Dedifferentiated amniotic fluid mesenchymal stem cell (primary cell): ENCODE data around the gene NPNT.
A peak's percentile ranks its signal among the peaks of the same experiment; 100 is the strongest.

Experiments
- DNase-seq: peaks from one replicate; pipeline ENCODE4 v3.0.0-alpha.2; 2016; ENCODE audit errors: extremely low spot score

NPNT gene

GRCh38 chr4:105969575-105969974 lies 74.3 kb downstream of the NPNT start:
- no peak for DNase-seq

- DNase-seq: no peak
These were observed 75.1 kb downstream of the NPNT start for GRCh38 chr4:105970371-105970770.

GRCh38 chr4:105971036-105971435 lies 75.8 kb downstream of the NPNT start:
- no peak for DNase-seq

- no peak for DNase-seq
These were observed 77.8 kb downstream of the NPNT start for GRCh38 chr4:105972946-105973621.

GRCh38 chr4:105976915-105977314 lies 81.6 kb downstream of the NPNT start:
- DNase-seq: no peak

- DNase-seq: peak; percentile 41
These were observed 83.5 kb downstream of the NPNT start for GRCh38 chr4:105978684-105979296.

- no peak for DNase-seq
These were observed 84.2 kb downstream of the NPNT start for GRCh38 chr4:105979506-105979905.

GRCh38 chr4:105988671-105989070 lies 93.4 kb downstream of the NPNT start:
- no peak for DNase-seq

- DNase-seq: no peak
These were observed 94.4 kb downstream of the NPNT start for GRCh38 chr4:105989485-105990242.

- no peak for DNase-seq
These were observed 95.7 kb downstream of the NPNT start for GRCh38 chr4:105990933-105991332.

GRCh38 chr4:105991726-105992125 lies 96.5 kb downstream of the NPNT start:
- DNase-seq: no peak

GRCh38 chr4:105992641-105993305 lies 97.5 kb downstream of the NPNT start:
- DNase-seq: no peak

- no peak for DNase-seq
These were observed 98.8 kb downstream of the NPNT start for GRCh38 chr4:105994061-105994460.

- no peak for DNase-seq
These were observed 99.7 kb downstream of the NPNT start for GRCh38 chr4:105994841-105995501.

GRCh38 chr4:105996845-105997244 lies 101.6 kb downstream of the NPNT start:
- DNase-seq: no peak

GRCh38 chr4:105998171-105999063 lies 103.1 kb downstream of the NPNT start:
- DNase-seq: no peak

GRCh38 chr4:106002994-106003393 lies 107.7 kb downstream of the NPNT start:
- DNase-seq: no peak

- no peak for DNase-seq
These were observed 115.5 kb downstream of the NPNT start for GRCh38 chr4:106010761-106011160.

GRCh38 chr4:106011387-106011786 lies 116.1 kb downstream of the NPNT start:
- DNase-seq: no peak

GRCh38 chr4:106017975-106018374 lies 122.7 kb downstream of the NPNT start:
- DNase-seq: no peak

- no peak for DNase-seq
These were observed 124.5 kb downstream of the NPNT start for GRCh38 chr4:106019771-106020170.
